Activated CD4-positive, alpha-beta T cell treated with anti-CD3 and anti-CD28 coated beads, Interleukin-2, Interleukin-6, amounts not matched to agents 100 ng/mL and 50 ng/mL, durations not matched to agents 16 hours and 8 hours (primary cell): Measurements from ENCODE around the gene TSC22D2.
"Not testable (repeated sequence)": the region's sequence is repeated elsewhere in the genome, so short reads cannot be mapped to it uniquely, and the experiment has no call there.

Experiments used
- DNase-seq: peaks from one replicate; pipeline ENCODE4 v3.0.0-alpha.2; 2020

Gene TSC22D2

GRCh38 chr3:150449169-150449721, 41.1 kb downstream of the TSC22D2 start:
- DNase-seq: no peak

- DNase-seq: no peak
Observed at GRCh38 chr3:150450916-150451315, 42.8 kb downstream of the TSC22D2 start.

GRCh38 chr3:150451329-150452048, 43.4 kb downstream of the TSC22D2 start:
- DNase-seq: no peak

GRCh38 chr3:150453353-150453752, 45.3 kb downstream of the TSC22D2 start:
- no peak for DNase-seq

GRCh38 chr3:150454085-150454484, 46.0 kb downstream of the TSC22D2 start:
- no peak for DNase-seq

DNA sequence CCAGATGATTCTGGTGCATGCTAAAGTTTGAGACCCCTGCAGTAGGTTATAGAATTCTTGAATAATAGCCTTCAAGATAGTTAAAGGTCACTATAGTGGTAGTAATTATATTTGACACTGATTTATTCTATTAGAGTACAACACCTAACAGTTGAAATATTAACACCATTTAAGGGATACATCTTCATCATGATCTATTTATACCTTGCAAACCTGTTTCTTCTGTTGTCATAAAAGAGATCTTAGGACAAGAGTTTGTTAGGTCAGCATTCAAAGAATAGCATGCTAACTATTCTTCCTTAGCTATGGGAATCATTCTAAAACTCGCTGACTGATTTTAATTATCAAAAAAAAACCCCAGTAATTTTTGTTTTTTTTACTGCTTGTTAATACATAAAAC, 46.5 kb downstream of the TSC22D2 start:
- DNase-seq: no peak

DNA sequence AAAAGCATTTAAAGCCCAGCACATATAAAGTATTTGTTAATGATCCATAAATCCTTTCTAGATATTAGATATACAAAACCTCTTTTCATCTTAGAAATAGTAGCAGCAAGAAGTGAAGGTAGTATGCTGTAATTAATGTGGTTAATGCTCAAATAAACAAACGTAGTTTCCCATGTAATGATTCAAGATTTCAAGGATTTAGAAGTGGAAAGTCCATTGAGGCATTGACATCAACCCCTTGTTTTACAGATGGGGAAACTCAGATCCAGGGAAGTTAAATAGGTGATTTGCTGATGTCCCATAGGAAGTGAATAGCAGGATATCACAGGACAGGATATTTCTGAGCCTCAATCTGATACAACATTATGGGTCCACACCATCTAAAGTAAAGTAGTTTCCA, 47.2 kb downstream of the TSC22D2 start:
- DNase-seq: no peak

- no peak for DNase-seq
Observed at GRCh38 chr3:150458001-150458400, 49.9 kb downstream of the TSC22D2 start.

DNA sequence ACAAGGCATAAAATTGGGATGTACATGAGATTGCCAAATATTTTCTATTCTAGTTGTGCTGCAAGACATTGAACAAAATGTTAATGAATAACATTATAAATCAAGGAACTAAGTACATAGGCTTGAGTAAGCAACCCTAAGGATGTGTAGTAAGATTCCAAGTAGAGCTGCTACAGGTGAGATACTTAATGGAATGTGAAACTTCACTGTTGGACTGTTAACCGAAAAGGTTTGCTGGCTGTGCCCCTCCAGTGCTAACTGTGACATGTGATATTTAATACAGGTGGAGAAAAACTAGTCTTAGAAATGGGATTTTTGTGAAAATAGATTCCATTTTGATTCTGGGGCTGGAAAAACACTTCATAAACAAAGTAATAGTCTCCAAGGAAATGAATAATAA, 52.4 kb downstream of the TSC22D2 start:
- no peak for DNase-seq

DNA sequence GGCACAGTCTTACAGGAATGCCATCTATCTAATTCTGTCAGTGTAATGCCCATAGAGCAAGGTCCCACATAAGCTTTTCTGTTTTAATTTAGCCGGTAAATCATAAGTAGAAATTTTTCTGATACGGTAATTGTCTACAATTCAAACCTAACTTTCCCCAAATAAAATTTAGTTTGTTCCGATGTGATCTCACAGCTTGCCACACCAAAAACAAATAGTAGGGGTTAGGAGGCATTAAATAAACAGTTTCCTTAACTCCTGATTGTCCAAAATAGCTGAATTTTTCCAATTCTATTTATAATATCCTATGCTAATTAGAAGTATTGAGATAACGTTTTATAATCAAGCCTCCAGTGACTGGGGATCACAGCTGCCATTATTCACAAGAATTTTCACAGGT, 53.3 kb downstream of the TSC22D2 start:
- DNase-seq: no peak

GRCh38 chr3:150462108-150462507, 54.0 kb downstream of the TSC22D2 start:
- no peak for DNase-seq

- DNase-seq: no peak
Observed at GRCh38 chr3:150464684-150465083, 56.6 kb downstream of the TSC22D2 start.

DNA sequence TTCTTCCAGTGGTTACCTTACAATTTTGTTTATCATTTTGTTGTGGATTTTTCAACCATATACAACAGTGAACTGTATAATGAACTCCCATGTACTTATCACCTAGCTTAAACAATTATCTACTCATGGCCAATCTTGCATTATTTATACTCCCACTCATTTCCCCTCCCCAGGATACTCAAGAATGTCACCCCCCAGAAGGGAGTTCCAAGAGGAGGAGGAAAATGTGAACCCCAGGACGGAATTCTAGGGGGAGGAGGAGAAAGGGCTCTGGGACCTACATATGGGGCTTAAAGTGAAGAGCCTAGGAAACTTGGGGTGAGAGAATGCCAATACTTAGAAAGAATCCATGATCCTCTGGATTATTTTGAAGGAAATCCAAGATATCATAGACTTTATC, 59.3 kb downstream of the TSC22D2 start:
- DNase-seq: no peak

DNA sequence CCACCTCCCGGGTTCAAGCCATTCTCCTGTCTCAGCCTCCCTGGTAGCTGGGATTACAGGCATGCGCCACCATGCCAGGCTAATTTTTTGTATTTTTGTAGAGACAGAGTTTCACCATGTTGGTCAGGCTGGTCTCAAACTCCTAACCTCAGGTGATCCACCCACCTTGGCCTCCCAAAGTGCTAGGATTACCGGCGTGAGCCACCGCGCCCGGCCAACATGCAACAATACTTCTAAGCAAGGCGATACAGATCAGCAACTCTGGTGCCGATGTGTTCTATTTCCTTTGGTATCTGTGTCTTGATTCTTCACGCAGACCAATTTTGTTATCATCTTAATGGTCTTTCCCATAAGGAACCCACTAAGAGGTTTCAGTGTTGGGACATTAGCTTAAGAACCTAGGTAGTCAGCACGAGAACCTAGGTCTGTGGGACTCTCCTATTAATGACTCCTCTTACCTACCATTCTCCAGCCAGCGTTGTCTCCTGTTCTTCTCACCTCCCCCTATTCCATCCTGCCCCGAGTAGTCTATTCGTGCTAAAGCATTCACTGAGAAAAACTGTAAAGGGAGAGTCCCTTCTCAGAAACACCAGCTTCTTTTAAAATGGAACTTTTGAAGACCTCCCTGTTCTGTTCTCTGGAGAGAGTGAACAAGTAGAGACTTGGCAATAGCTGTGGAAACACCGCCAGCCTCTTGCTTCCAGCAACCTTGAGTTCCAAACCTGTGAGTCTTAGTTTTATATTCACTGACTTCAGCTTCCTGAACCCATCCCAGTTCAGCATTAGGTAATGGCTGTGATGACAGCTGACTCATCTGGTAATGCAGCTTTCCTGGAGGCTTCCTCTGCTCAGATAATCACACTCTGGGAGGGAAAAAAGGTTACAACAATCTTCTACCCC, 61.2 kb downstream of the TSC22D2 start:
- DNase-seq: no peak

DNA sequence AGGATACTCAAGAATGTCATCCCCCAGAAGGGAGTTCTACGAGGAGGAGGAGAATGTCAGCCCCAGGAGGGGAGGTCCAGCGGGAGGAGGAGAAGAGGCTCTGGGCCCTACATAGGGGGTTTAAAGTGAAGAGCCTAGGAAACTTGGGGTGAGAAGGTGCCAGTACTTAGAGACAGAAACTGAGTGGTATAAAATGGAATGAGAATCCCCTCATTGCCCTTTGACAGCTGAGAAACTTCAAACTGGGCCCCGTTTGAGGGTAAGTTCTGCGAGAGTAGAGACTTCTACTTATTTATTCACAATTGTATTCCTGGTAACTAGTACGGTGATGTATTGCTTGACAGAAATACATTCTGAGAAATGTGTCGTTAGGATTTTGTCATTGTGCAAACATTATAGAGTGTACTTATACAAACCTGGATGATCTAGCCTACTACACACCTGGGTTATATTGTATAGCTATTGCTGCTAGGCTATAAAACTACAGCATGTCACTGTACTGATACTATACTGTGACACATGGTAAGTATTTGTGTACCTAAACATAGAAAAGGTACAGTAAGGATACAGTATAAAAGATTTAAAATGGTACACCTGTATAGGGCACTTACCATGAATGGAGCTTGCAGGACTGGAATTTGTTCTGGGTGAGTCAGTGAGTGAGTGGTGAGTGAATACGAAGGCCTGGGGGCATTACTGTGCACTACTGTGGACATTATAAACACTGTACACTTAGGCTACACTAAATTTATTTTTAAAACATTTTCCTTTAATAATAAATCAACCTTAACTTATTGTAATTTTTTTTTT, 62.0 kb downstream of the TSC22D2 start:
- DNase-seq: no peak

- no peak for DNase-seq
Observed at GRCh38 chr3:150472421-150472820, 64.3 kb downstream of the TSC22D2 start.

DNA sequence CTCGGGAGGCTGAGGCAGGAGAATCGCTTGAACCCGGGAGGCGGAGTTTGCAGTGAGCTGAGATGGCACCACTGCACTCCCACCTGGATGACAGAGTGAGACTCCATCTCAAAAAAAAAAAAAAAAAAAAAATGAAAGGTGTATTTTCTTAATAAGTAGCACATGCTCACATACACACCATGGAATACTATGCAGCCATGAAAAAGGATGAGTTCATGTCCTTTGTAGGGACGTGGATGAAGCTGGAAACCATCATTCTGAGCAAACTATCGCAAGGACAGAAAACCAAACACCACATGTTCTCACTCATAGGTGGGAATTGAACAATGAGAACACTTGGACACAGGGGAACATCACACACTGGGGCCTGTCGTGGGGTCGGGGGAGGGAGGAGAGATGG, 65.1 kb downstream of the TSC22D2 start:
- not testable (repeated sequence) for DNase-seq

- no peak for DNase-seq
Observed at GRCh38 chr3:150479370-150479769, 71.3 kb downstream of the TSC22D2 start.

DNA sequence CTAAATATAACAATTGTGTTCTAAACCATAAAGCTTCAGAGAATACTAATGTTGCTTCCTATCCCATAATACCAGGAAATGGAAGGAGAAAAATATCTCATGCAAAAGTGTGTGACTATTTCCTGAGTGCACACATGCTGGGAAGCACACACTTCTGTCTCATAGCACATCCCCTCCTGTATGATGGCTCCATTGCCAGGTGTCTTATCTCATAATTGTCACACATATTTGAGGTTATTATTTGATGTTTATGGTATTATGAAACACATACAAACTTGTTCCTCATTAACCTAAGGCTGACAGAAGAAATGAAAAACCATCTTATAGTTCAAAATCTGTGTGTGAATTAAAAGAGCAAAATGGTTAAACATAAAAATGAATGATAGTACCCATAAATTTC, 72.8 kb downstream of the TSC22D2 start:
- DNase-seq: no peak

DNA sequence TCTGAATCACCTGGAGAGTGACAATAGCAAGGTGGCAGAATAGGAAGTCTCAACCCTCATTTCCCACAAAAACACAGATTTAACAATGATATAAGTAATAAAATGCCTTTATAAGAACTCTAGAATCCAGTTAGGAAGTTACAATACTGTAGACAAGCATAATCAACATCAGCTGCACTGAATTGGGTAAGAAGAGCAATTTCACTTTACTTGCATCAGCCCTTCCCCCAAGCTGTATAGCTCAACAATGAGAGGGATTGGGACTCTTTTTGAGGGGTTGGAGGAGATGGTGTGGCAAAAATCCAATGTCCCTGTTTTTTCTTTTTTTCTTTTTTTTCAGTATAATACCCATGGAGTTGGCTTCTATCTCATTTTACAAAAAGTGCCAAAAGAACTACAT, 75.1 kb downstream of the TSC22D2 start:
- DNase-seq: no peak

- DNase-seq: no peak
Observed at GRCh38 chr3:150484410-150484809, 76.3 kb downstream of the TSC22D2 start.

GRCh38 chr3:150488867-150489266, 80.8 kb downstream of the TSC22D2 start:
- no peak for DNase-seq
